Mesenchymal stem cell (in vitro differentiated cells and primary cell): ENCODE results near the gene PRND.

ENCODE experiments used
- DNase-seq: peaks from one replicate; pipeline ENCODE4 v3.0.0-alpha.2; 2013
- H2AFZ ChIP-seq: one replicate; pipeline ENCODE4 v1.6.1; 2013; ENCODE audit warnings: low read depth, mild to moderate bottlenecking, control low read depth, inconsistent platforms, low read length, moderate library complexity
- H2AK5ac ChIP-seq: 2 replicates; pipeline ENCODE4 v1.6.1; 2013; ENCODE audit warnings: low read length, moderate library complexity, mild to moderate bottlenecking, inconsistent platforms; ENCODE audit not compliant: severe bottlenecking
- H2BK120ac ChIP-seq: one replicate; pipeline ENCODE4 v1.6.1; 2013; ENCODE audit warnings: low read depth, mild to moderate bottlenecking, inconsistent platforms, low read length, moderate library complexity
- H2BK12ac ChIP-seq, 2 experiments: one replicate each; pipeline ENCODE4 v1.6.1; 2013; ENCODE audit warnings: inconsistent platforms in 2 of 2, low read length in 2 of 2, mild to moderate bottlenecking in 2 of 2, moderate library complexity in 2 of 2, control low read depth in 1 of 2
- H2BK15ac ChIP-seq: one replicate; pipeline ENCODE4 v1.6.1; 2013; ENCODE audit warnings: mild to moderate bottlenecking, low read depth, inconsistent platforms; ENCODE audit not compliant: poor library complexity, severe bottlenecking
- H2BK5ac ChIP-seq: 2 replicates; pipeline ENCODE4 v1.6.1; 2013; ENCODE audit warnings: low read depth, mild to moderate bottlenecking, low read length, control low read depth, inconsistent platforms; ENCODE audit not compliant: poor library complexity, severe bottlenecking
- H3K14ac ChIP-seq, 2 experiments: one replicate each; pipeline ENCODE4 v1.6.1; 2013; ENCODE audit warnings: inconsistent platforms in 2 of 2, low read length in 2 of 2, control low read depth in 1 of 2, mild to moderate bottlenecking in 1 of 2, moderate library complexity in 1 of 2
- H3K18ac ChIP-seq, 2 experiments: one replicate each; pipeline ENCODE4 v1.6.1; 2013; ENCODE audit warnings: inconsistent platforms in 2 of 2, low read length in 2 of 2, control low read depth in 1 of 2, low read depth in 1 of 2, mild to moderate bottlenecking in 1 of 2
- H3K23ac ChIP-seq, 2 experiments: one replicate each; pipeline ENCODE4 v1.6.1; 2013; ENCODE audit warnings: inconsistent platforms in 2 of 2, low read length in 2 of 2, mild to moderate bottlenecking in 2 of 2, moderate library complexity in 2 of 2, control low read depth in 1 of 2
- H3K27ac ChIP-seq: 2 replicates; pipeline ENCODE4 v1.5.1; 2013; ENCODE audit warnings: mild to moderate bottlenecking, moderate library complexity, low read length, control low read depth, inconsistent platforms; ENCODE audit not compliant: poor library complexity, severe bottlenecking
- H3K27me3 ChIP-seq, 2 experiments: 2 replicates each; pipeline versions ENCODE4 v1.6.1 to v1.7.0; 2013; ENCODE audit warnings: low read length in 2 of 2, mild to moderate bottlenecking in 2 of 2, moderate library complexity in 2 of 2, control low read depth in 1 of 2, inconsistent platforms in 1 of 2; ENCODE audit not compliant: control insufficient read depth in 1 of 2, insufficient read depth in 1 of 2
- H3K36me3 ChIP-seq, 2 experiments: 2 replicates each; pipeline versions ENCODE4 v1.6.1 to v1.7.0; 2013; ENCODE audit warnings: low read length in 2 of 2, control low read depth in 1 of 2, inconsistent platforms in 1 of 2, low read depth in 1 of 2, mild to moderate bottlenecking in 1 of 2; ENCODE audit not compliant: insufficient read depth in 2 of 2, control insufficient read depth in 1 of 2
- H3K4ac ChIP-seq, 2 experiments: one replicate each; pipeline ENCODE4 v1.6.1; 2013; ENCODE audit warnings: inconsistent platforms in 2 of 2, low read length in 2 of 2, mild to moderate bottlenecking in 2 of 2, moderate library complexity in 2 of 2, control low read depth in 1 of 2, low read depth in 1 of 2
- H3K4me1 ChIP-seq: 2 replicates; pipeline ENCODE4 v1.6.1; 2013; ENCODE audit warnings: low read depth, low read length, control low read depth; ENCODE audit not compliant: control insufficient read depth, insufficient read depth
- H3K4me2 ChIP-seq: 2 replicates; pipeline ENCODE4 v1.6.1; 2013; ENCODE audit warnings: low read length, mild to moderate bottlenecking, inconsistent platforms; ENCODE audit not compliant: poor library complexity, severe bottlenecking
- H3K4me3 ChIP-seq, 2 experiments: 2 replicates each; pipeline versions ENCODE4 v1.5.1 to v1.7.0; 2013; ENCODE audit warnings: low read length in 2 of 2, mild to moderate bottlenecking in 2 of 2, control low read depth in 1 of 2, low read depth in 1 of 2; ENCODE audit not compliant: insufficient read depth in 1 of 2
- H3K79me1 ChIP-seq: replicated peaks from 2 replicates; pipeline ENCODE4 v1.6.1; 2013; ENCODE audit warnings: mild to moderate bottlenecking, control low read depth, low read length, inconsistent platforms; ENCODE audit not compliant: poor library complexity, severe bottlenecking
- H3K9ac ChIP-seq: 2 replicates; pipeline ENCODE4 v1.7.0; 2013; ENCODE audit warnings: mild to moderate bottlenecking, low read length, moderate library complexity
- H3K9me3 ChIP-seq: 2 replicates; pipeline ENCODE4 v1.7.0; 2013; ENCODE audit warnings: mild to moderate bottlenecking, low read length; ENCODE audit not compliant: control insufficient read depth
- H4K8ac ChIP-seq: one replicate; pipeline ENCODE4 v1.6.1; 2013; ENCODE audit warnings: inconsistent platforms, mild to moderate bottlenecking, low read length, moderate library complexity
- H4K91ac ChIP-seq: one replicate; pipeline ENCODE4 v1.6.1; 2013; ENCODE audit warnings: mild to moderate bottlenecking, low read length, inconsistent platforms
- WGBS: methylation state at CpG from one replicate; pipeline ENCODE4 v1.1.7; 2013; ENCODE audit warnings: mixed read lengths; 5-methylcytosine and 5-hydroxymethylcytosine counted together

Gene PRND

DNA sequence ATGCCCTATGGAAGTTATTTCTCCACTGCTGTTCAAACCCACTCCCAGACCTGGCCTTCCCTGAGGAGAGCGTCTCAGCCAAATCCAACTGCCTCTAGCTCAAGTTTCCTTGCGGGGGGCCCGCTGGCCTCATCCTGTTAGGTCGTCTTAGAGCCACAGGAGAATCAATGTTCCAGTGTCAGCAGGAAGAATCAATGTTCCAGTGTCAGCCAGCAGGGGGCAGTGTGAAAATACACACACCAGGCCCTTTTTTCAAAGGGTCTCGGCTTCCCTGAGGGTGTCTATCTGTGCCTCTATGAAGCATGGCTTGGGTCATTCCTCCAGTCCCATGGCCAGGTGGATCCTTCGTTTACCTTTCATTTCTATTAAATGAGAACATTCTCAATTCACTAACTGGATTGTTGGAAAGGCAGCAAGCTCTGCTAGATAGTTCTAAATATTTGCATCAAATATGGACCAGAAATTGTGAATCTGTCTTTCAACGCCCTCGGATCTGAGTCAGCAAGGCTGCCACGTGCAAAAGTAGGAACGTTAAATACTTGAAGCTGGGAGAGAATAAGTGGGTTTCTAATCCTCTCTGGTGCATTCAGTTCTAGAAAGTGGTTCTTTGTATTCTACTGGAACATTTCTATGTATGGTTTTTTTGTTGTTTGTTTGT is 19.2 kb downstream of the PRND start:
- Histone ChIP-seq H3K9ac (no peak overlapping the region), H3K27ac (no peak overlapping the region), H4K8ac (no peak overlapping the region), H2BK120ac (no peak overlapping the region), H3K36me3 (no peaks in the 10 kb centered on the region), H3K27me3 (peaks cover 25 to 35% of the 10 kb centered on the region in 2 experiments), H2AFZ (no peak overlapping the region), H3K4me1 (no peaks in the 10 kb centered on the region), H3K4ac (no peak overlapping the region), H2AK5ac (no peak overlapping the region), H3K4me3 (no peak overlapping the region), H3K18ac (no peak overlapping the region), H2BK12ac (no peak overlapping the region), H3K14ac (no peak overlapping the region), H2BK5ac (no peak overlapping the region), H3K4me2 (no peak overlapping the region), H3K79me1 (no peaks in the 10 kb centered on the region), H3K23ac (no peak overlapping the region), H4K91ac (no peak overlapping the region), H2BK15ac (no peak overlapping the region), H3K9me3 (no peaks in the 10 kb centered on the region)
- peak; percentile 50 for DNase-seq
- WGBS: 32% methylated on average over 9 of the region's 10 CpGs

DNA sequence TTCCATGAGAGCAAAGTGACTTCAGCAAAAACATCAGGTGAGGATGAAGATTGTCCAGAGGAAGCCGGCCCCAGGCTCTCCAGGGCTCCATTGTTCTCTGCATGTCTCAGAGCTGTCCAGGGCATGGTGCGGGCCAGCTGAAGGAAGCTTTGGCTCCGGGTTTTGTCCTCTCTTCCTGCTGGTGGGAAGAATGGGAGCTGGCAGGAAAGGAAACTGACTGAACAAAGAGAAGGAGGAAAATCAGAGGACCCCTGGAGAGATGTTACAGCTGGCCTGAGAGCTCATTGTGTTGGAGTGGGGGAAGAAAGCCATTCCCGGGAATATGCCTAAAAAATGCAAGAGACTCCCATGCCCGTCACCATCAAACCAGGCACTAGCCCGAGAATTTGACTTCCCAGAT is 27.1 kb downstream of the PRND start:
- H3K23ac ChIP-seq: no peak overlapping the region
- DNase-seq: no peak

DNA sequence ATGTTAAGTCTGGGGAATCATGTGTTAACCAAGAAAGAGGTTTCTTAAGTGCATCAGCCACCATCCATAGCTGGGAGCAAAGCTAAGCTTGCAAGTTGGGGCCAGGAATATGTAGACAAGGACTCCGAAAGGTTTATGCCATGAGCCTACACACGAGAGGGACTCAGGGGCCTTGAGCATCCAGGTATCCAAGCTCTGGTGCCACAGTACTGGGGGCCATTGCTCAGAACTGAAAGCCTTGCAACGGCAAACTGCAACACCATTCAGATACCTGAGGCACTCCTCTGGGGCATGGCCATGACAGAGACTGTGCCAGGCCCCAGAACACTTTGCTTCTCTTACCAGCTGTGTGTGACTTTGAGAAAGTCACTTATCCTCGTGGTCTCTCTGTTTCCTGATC is 27.6 kb downstream of the PRND start:
- Histone ChIP-seq H2AFZ (no peak overlapping the region), H2AK5ac (no peak overlapping the region), H2BK12ac (no peak overlapping the region), H3K9me3 (no peaks in the 10 kb centered on the region), H3K79me1 (no peaks in the 10 kb centered on the region), H2BK120ac (no peak overlapping the region), H3K14ac (no peak overlapping the region), H3K4me3 (no peak overlapping the region), H3K23ac (no peak overlapping the region), H3K4ac (no peak overlapping the region), H3K27me3 (peaks cover 42 to 47% of the 10 kb centered on the region in 2 experiments), H3K9ac (no peak overlapping the region), H3K4me2 (no peak overlapping the region), H3K36me3 (no peaks in the 10 kb centered on the region), H4K8ac (no peak overlapping the region), H3K4me1 (no peaks in the 10 kb centered on the region), H3K27ac (no peak overlapping the region), H3K18ac (no peak overlapping the region), H2BK5ac (no peak overlapping the region), H4K91ac (no peak overlapping the region), H2BK15ac (no peak overlapping the region)
- 52% methylated on average over 4 of the region's 4 CpGs for WGBS
- no peak for DNase-seq

More for the DNA sequence above, 27.1 kb downstream of the PRND start:
- no peak overlapping the region for H2BK5ac ChIP-seq
- H3K9me3 ChIP-seq: no peaks in the 10 kb centered on the region
- no peak overlapping the region for H4K91ac ChIP-seq
- no peak overlapping the region for H3K27ac ChIP-seq
- no peak overlapping the region for H2AK5ac ChIP-seq
- no peak overlapping the region for H4K8ac ChIP-seq
- no peak overlapping the region for H2AFZ ChIP-seq
- H3K4me1 ChIP-seq: no peaks in the 10 kb centered on the region
- H2BK12ac ChIP-seq: no peak overlapping the region
- no peak overlapping the region for H2BK15ac ChIP-seq
- WGBS: 54% methylated on average over 6 of the region's 6 CpGs
- no peak overlapping the region for H3K9ac ChIP-seq
- H3K4ac ChIP-seq: no peak overlapping the region
- H3K4me3 ChIP-seq: no peak overlapping the region
- H3K27me3 ChIP-seq: peaks cover 42 to 47% of the 10 kb centered on the region in 2 experiments
- H3K4me2 ChIP-seq: no peak overlapping the region
- no peak overlapping the region for H3K18ac ChIP-seq
- H2BK120ac ChIP-seq: no peak overlapping the region
- H3K79me1 ChIP-seq: no peaks in the 10 kb centered on the region
- H3K36me3 ChIP-seq: no peaks in the 10 kb centered on the region
- no peak overlapping the region for H3K14ac ChIP-seq

DNA sequence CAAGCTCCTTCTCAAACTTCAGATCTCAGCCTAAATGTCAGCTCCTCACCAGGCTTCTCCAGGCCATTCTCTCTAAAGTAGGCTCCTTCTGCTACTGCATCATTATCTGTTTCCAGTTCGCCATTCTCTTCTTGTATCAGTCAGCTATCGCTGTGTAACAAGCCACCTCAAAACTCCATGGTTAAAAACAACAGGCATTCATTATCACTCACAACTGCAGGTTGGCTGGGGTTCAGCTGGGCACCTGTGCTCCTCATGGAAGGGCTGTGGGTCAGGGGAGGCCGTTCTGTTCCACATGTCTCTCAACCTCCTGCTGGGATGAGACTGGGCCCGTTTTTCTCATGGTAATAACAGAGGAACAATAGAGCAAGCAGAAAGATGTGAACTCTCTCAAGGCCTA is 28.7 kb downstream of the PRND start:
- Histone ChIP-seq H2BK5ac (no peak overlapping the region), H3K4me3 (no peak overlapping the region), H2AK5ac (no peak overlapping the region), H3K4me2 (no peak overlapping the region), H3K79me1 (no peaks in the 10 kb centered on the region), H2BK120ac (no peak overlapping the region), H3K4ac (no peak overlapping the region), H3K18ac (no peak overlapping the region), H3K27ac (no peak overlapping the region), H3K14ac (no peak overlapping the region), H4K8ac (no peak overlapping the region), H4K91ac (no peak overlapping the region), H2BK15ac (no peak overlapping the region), H2BK12ac (no peak overlapping the region), H3K36me3 (no peaks in the 10 kb centered on the region), H3K23ac (no peak overlapping the region), H2AFZ (no peak overlapping the region), H3K27me3 (peaks cover 37 to 43% of the 10 kb centered on the region in 2 experiments), H3K9me3 (no peaks in the 10 kb centered on the region), H3K9ac (no peak overlapping the region), H3K4me1 (no peaks in the 10 kb centered on the region)
- no peak for DNase-seq
- WGBS: 47% methylated on average over 4 of the region's 4 CpGs
